Transverse colon (tissue), 4 donors: ENCODE measurements around the gene ARGLU1.

Source experiments
- CTCF ChIP-seq, 5 experiments: fragments of 200-600 bp in 3 of 5; fragments of 450-650 bp in 2 of 5; sonication (generic) in 3 of 5; IDR thresholded peaks; 1 replicate in 2 of 5; 2 replicates in 3 of 5; pipeline ENCODE4 v1.5.1; 2016 to 2017; ENCODE audit warnings: antibody characterized with exemption in 5 of 5, inconsistent platforms in 3 of 5, mild to moderate bottlenecking in 2 of 5, moderate library complexity in 1 of 5
- EP300 ChIP-seq: sonication (generic); formaldehyde crosslinking; IDR thresholded peaks from one replicate; pipeline ENCODE4 v1.6.1; 2017; ENCODE audit warnings: antibody characterized with exemption, low read depth
- POLR2A ChIP-seq: fragments of 450-650 bp; IDR thresholded peaks from one replicate; pipeline ENCODE4 v1.6.1; 2016; ENCODE audit warnings: antibody characterized with exemption, mild to moderate bottlenecking, moderate library complexity
- POLR2AphosphoS5 ChIP-seq, 3 donors: sonication (generic); formaldehyde crosslinking; IDR thresholded peaks; one replicate each; pipeline ENCODE4 v1.6.1; 2016; ENCODE audit warnings: antibody characterized with exemption in 3 of 3

DNA sequence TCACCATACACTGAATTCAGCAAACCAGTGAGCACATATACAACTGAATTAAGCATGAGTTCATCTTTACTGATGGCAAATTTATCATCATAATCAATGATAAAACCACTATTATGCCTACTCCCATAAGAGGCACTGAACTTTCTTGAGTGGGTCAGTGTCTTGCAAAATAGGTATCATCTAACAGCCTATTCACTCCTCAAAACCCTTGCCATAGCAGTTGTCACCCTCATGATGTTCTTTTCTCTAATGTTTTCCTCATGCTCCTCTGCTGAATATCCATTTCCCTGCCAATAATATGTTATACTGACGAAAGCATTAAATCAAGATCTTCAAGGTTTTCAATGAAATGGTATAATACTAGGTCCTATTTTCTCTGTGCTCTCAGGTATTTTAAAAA, 5.6 kb downstream of the ARGLU1 start:
- TF ChIP-seq POLR2A (no peak), CTCF (IDR thresholded peaks at IDR 0.05) (no peak), EP300 (no peak), POLR2AphosphoS5 (IDR thresholded peaks at IDR 0.05) (no peak)
